H1 (cell line): ENCODE data around the gene DCHS1. TPM values are rescaled to one million over a fixed set of nuclear protein-coding genes. Genes with fewer than 3 reads are reported as not detected.
A peak's percentile ranks its signal among the peaks of the same experiment; 100 is the strongest.

Experiments
- CTCF ChIA-PET: fragments of 300-600 bp; sonication (Branson Sonifier 250); formaldehyde crosslinking; loops from one replicate; lab custom pipeline; 2021; ENCODE audit not compliant: partially characterized antibody; lab: Charles Lee
- POLR2A ChIA-PET: fragments of 300-600 bp; sonication (Branson Sonifier 250); formaldehyde crosslinking; loops from one replicate; lab custom pipeline; 2021; ENCODE audit warnings: inconsistent platforms; ENCODE audit not compliant: partially characterized antibody; lab: Charles Lee
- DNase-seq, 2 experiments: peaks; one replicate each; pipeline versions ENCODE4 v3.0.0 to v3.0.0-alpha.2; 2010 to 2022; ENCODE audit warnings: low spot score in 2 of 2, low read depth in 1 of 2, mixed read lengths in 1 of 2
- FAIRE-seq: peaks from 2 replicates; lab custom pipeline; 2011; peaks lifted over from hg19 to GRCh38; lab: Jason Lieb, UNC
- H2AFZ ChIP-seq: 2 replicates; pipeline ENCODE4 v1.8.1; 2012; ENCODE audit warnings: low read length, inconsistent platforms
- H2AK5ac ChIP-seq: 2 replicates; pipeline ENCODE4 v1.6.1; 2013; ENCODE audit warnings: low read depth, low read length
- H2BK120ac ChIP-seq: replicated peaks from 2 replicates; pipeline ENCODE3; 2013; ENCODE audit warnings: low read depth, low read length, inconsistent platforms
- H2BK12ac ChIP-seq: 2 replicates; pipeline ENCODE4 v1.6.1; 2013; ENCODE audit warnings: low read depth, low read length
- H2BK15ac ChIP-seq: 2 replicates; pipeline ENCODE4 v1.6.1; 2013; ENCODE audit warnings: low read length
- H2BK20ac ChIP-seq: 2 replicates; pipeline ENCODE4 v1.6.1; 2013; ENCODE audit warnings: low read length
- H2BK5ac ChIP-seq: 2 replicates; pipeline ENCODE4 v1.6.1; 2013; ENCODE audit warnings: low read depth, low read length
- H3K14ac ChIP-seq: 2 replicates; pipeline ENCODE4 v1.6.1; 2013; ENCODE audit warnings: inconsistent platforms; ENCODE audit not compliant: insufficient read length
- H3K18ac ChIP-seq: 2 replicates; pipeline ENCODE4 v1.6.1; 2013; ENCODE audit warnings: low read length; ENCODE audit errors: extremely low read depth
- H3K23ac ChIP-seq: 2 replicates; pipeline ENCODE4 v1.6.1; 2013; ENCODE audit warnings: inconsistent platforms; ENCODE audit not compliant: insufficient read length
- H3K23me2 ChIP-seq: 2 replicates; pipeline ENCODE4 v1.6.1; 2013; ENCODE audit warnings: low read depth, low read length
- H3K27ac ChIP-seq: 2 replicates; pipeline ENCODE4 v1.6.1; 2011; ENCODE audit warnings: low read depth, low read length, inconsistent platforms
- H3K27me3 ChIP-seq, 4 experiments: replicated peaks in 1 of 4; 1 replicate in 1 of 4; 2 replicates in 3 of 4; pipeline versions ENCODE4 v1.6.1 to v1.8.1; 2011 to 2013; ENCODE audit warnings: low read length in 3 of 4, mild to moderate bottlenecking in 3 of 4, inconsistent platforms in 2 of 4, mixed read lengths in 2 of 4, moderate library complexity in 1 of 4; ENCODE audit not compliant: control insufficient read depth in 3 of 4, insufficient read depth in 3 of 4; ENCODE audit errors: extremely low read depth in 1 of 4
- H3K36me3 ChIP-seq, 4 experiments: 2 replicates each; pipeline versions ENCODE4 v1.6.1 to v1.8.1; 2011 to 2013; ENCODE audit warnings: mild to moderate bottlenecking in 4 of 4, low read length in 3 of 4, moderate library complexity in 2 of 4, control low read depth in 1 of 4, inconsistent platforms in 1 of 4; ENCODE audit not compliant: insufficient read depth in 4 of 4, control insufficient read depth in 2 of 4
- H3K4ac ChIP-seq: replicated peaks from 2 replicates; pipeline ENCODE3; 2013; ENCODE audit warnings: low read length, low read depth, mixed read lengths, inconsistent platforms; ENCODE audit not compliant: insufficient read length
- H3K4me1 ChIP-seq, 4 experiments: replicated peaks in 1 of 4; 1 replicate in 1 of 4; 2 replicates in 3 of 4; pipeline versions ENCODE4 v1.6.1 to v1.8.1; 2011 to 2013; ENCODE audit warnings: low read length in 3 of 4, inconsistent platforms in 2 of 4, mixed read lengths in 1 of 4; ENCODE audit not compliant: insufficient read depth in 4 of 4, control insufficient read depth in 3 of 4
- H3K4me2 ChIP-seq, 2 experiments: 2 replicates each; pipeline versions ENCODE4 v1.6.1 to v1.8.1; 2011 to 2013; ENCODE audit warnings: low read depth in 2 of 2, low read length in 2 of 2, control low read depth in 1 of 2, inconsistent platforms in 1 of 2, mild to moderate bottlenecking in 1 of 2; ENCODE audit not compliant: insufficient read depth in 1 of 2
- H3K4me3 ChIP-seq, 4 experiments: fragments of 200-600, 300-600 bp in 1 of 4; sonication (generic), shearing (Covaris generic), sonication (Bioruptor Twin) in 1 of 4; 2 replicates each; pipeline versions ENCODE4 v1.5.1 to v1.8.1; 2011 to 2016; ENCODE audit warnings: low read length in 4 of 4, low read depth in 3 of 4, control low read depth in 2 of 4, inconsistent platforms in 2 of 4, mild to moderate bottlenecking in 2 of 4, mixed read lengths in 1 of 4, moderate library complexity in 1 of 4; ENCODE audit not compliant: insufficient read depth in 2 of 4; ENCODE audit errors: extremely low read depth in 1 of 4
- H3K56ac ChIP-seq: replicated peaks from 2 replicates; pipeline ENCODE3; 2013; ENCODE audit warnings: low read depth, mild to moderate bottlenecking, mixed read lengths, low read length, inconsistent platforms; ENCODE audit not compliant: insufficient read length
- H3K79me1 ChIP-seq: 2 replicates; pipeline ENCODE4 v1.6.1; 2013; ENCODE audit warnings: low read depth, low read length, control low read depth
- H3K79me2 ChIP-seq, 2 experiments: 2 replicates each; pipeline versions ENCODE4 v1.6.1 to v1.8.1; 2012 to 2013; ENCODE audit warnings: low read length in 2 of 2, mild to moderate bottlenecking in 2 of 2, inconsistent platforms in 1 of 2; ENCODE audit not compliant: insufficient read depth in 2 of 2, control insufficient read depth in 1 of 2
- H3K9ac ChIP-seq, 4 experiments: replicated peaks in 1 of 4; 1 replicate in 1 of 4; 2 replicates in 3 of 4; pipeline versions ENCODE4 v1.6.1 to v1.8.1; 2011 to 2013; ENCODE audit warnings: low read depth in 3 of 4, low read length in 3 of 4, control low read depth in 2 of 4, mild to moderate bottlenecking in 2 of 4, moderate library complexity in 2 of 4, inconsistent platforms in 1 of 4; ENCODE audit errors: extremely low read depth in 1 of 4
- H3K9me3 ChIP-seq, 2 experiments: 2 replicates each; pipeline versions ENCODE4 v1.6.1 to v1.8.1; 2012 to 2013; ENCODE audit warnings: mild to moderate bottlenecking in 2 of 2, moderate library complexity in 2 of 2, control low read depth in 1 of 2, inconsistent platforms in 1 of 2, low read depth in 1 of 2, low read length in 1 of 2, mixed read lengths in 1 of 2; ENCODE audit not compliant: insufficient read depth in 2 of 2
- H4K20me1 ChIP-seq, 2 experiments: replicated peaks in 1 of 2; 2 replicates each; pipeline versions ENCODE3 to v1.8.1; 2011 to 2013; ENCODE audit warnings: inconsistent platforms in 2 of 2, low read length in 2 of 2, mild to moderate bottlenecking in 1 of 2; ENCODE audit not compliant: insufficient read depth in 2 of 2, control insufficient read depth in 1 of 2
- H4K5ac ChIP-seq: 2 replicates; pipeline ENCODE4 v1.6.1; 2013; ENCODE audit warnings: low read length, low read depth, mixed read lengths, inconsistent platforms; ENCODE audit not compliant: insufficient read length
- H4K8ac ChIP-seq: 2 replicates; pipeline ENCODE4 v1.8.0; 2013; ENCODE audit warnings: mild to moderate bottlenecking, moderate library complexity, low read length, inconsistent platforms; ENCODE audit not compliant: insufficient read depth; ENCODE audit errors: extremely low read depth
- H4K91ac ChIP-seq: replicated peaks from 2 replicates; pipeline ENCODE3; 2013; ENCODE audit warnings: low read length, mixed read lengths, inconsistent platforms; ENCODE audit not compliant: insufficient read length
- ASH2L ChIP-seq: fragments of 200-600, 300-600 bp; sonication (generic); IDR thresholded peaks from one replicate; pipeline ENCODE4 v1.7.1; 2017; ENCODE audit warnings: low read length
- CBX5 ChIP-seq: fragments of 300-800, 300-1000 bp; sonication (generic); IDR thresholded peaks from 2 replicates; pipeline ENCODE4 v1.7.1; 2016; ENCODE audit warnings: antibody characterized with exemption, low read length, low read depth
- JUN ChIP-seq: IDR thresholded peaks from 2 replicates; pipeline ENCODE4 v1.6.1; 2011; ENCODE audit warnings: low read depth, mild to moderate bottlenecking, improper control_type of control experiment, low read length
- POLR2A ChIP-seq, 2 experiments: IDR thresholded peaks; 1 replicate in 1 of 2; 2 replicates in 1 of 2; pipeline ENCODE4 v1.6.1; 2011; ENCODE audit warnings: low read depth in 2 of 2, low read length in 2 of 2, mild to moderate bottlenecking in 2 of 2; ENCODE audit errors: control extremely low read depth in 1 of 2
- POLR2AphosphoS5 ChIP-seq: IDR thresholded peaks from 2 replicates; pipeline ENCODE4 v1.6.1; 2011; ENCODE audit warnings: low read depth, low read length
- RXRA ChIP-seq: IDR thresholded peaks from 2 replicates; pipeline ENCODE4 v1.6.1; 2011; ENCODE audit warnings: low read depth, mild to moderate bottlenecking, low read length, moderate library complexity; ENCODE audit not compliant: insufficient read depth
- SIN3A ChIP-seq, 2 experiments: IDR thresholded peaks in 1 of 2; conservative IDR thresholded peaks in 1 of 2; 2 replicates each; pipeline ENCODE4 v1.6.1; 2011 to 2012; ENCODE audit warnings: low read length in 2 of 2, improper control_type of control experiment in 1 of 2, low read depth in 1 of 2, mild to moderate bottlenecking in 1 of 2
- TBP ChIP-seq: IDR thresholded peaks from 2 replicates; pipeline ENCODE4 v1.6.1; 2011; ENCODE audit warnings: low read depth, low read length, improper control_type of control experiment
- WGBS, 2 experiments: shearing (Covaris generic) in 1 of 2; methylation state at CpG; one replicate each; pipeline versions ENCODE4 v1.1.6 to v1.1.7; 2013 to 2015; ENCODE audit warnings: low lambda C conversion rate in 2 of 2, mixed read lengths in 2 of 2, inconsistent platforms in 1 of 2, low coverage in 1 of 2, missing lambda C conversion rate in 1 of 2; ENCODE audit not compliant: insufficient replicate concordance in 2 of 2, insufficient coverage in 1 of 2, insufficient read length in 1 of 2; ENCODE audit errors: extremely low coverage in 1 of 2, missing lambda C conversion rate in 1 of 2; 5-methylcytosine and 5-hydroxymethylcytosine counted together
- polyA plus RNA-seq, 7 experiments: library from polyadenylated mRNA; depleted of rRNA in 3 of 7; stranded (reverse) in 5 of 7; unstranded in 2 of 7; fragments of >200 nt in 5 of 7; fragments of 200-250 nt in 2 of 7; gene quantifications; 1 replicate in 5 of 7; 2 replicates in 1 of 7; 4 replicates in 1 of 7; pipeline versions ENCODE4 v1.2.1 to v1.2.3, GENCODE V29; 2011 to 2013; ENCODE audit warnings: missing spikeins in 2 of 7, mixed read lengths in 2 of 7
- total RNA-seq: library from RNA; stranded (reverse); fragmentation: NEBNext Ultra II Directional; extraction: Animal tissue kit (Norgen Biotek cat#: 25700); gene quantifications from 2 replicates; pipeline ENCODE4 v1.2.1, GENCODE V29; 2021
- TF ChIP-seq, protein P1 (sequence below): IDR thresholded peaks from 2 replicates; pipeline ENCODE4 v1.6.1; 2012; ENCODE audit warnings: low read length, inconsistent platforms

Gene DCHS1
- total and polyA plus RNA-seq, 2 of the 8 experiments (the other 6 are each of a cell fraction or from before 2014, with no cell fraction given): 8.2 to 10.5 TPM

- Histone ChIP-seq H3K27ac (peak overlapping the region; percentile 59; the same call in 1 of the 2 replicates), H3K9ac (peak overlapping the region in 3 of 4 experiments; percentile 25 to 51 (median 45); a peak in 4 of 7 replicates), H3K23ac (no peak overlapping the region), H3K56ac (no peak overlapping the region), H3K4me2 (peak overlapping the region; percentile 53 to 54), H3K27me3 (no peaks in the 10 kb centered on the region), H3K4me3 (peak overlapping the region in 2 of 4 experiments; percentile 4 to 9; a peak in 1 of 8 replicates), H2BK20ac (0 out of 2 replicates have a peak overlapping the region, but pooled peaks have one; percentile 56), H3K79me2 (peaks cover 3 to 54% of the 10 kb centered on the region in 2 experiments), H3K14ac (no peak overlapping the region), H2BK15ac (peak overlapping the region; percentile 53; the same call in 1 of the 2 replicates), H3K4me1 (peaks cover 8 to 29% (median 12%) of the 10 kb centered on the region in 4 experiments), H3K23me2 (peaks cover 20% of the 10 kb centered on the region), H4K5ac (peak overlapping the region; percentile 17), H3K4ac (peak overlapping the region; percentile 16), H4K8ac (no peak overlapping the region; the same call in 1 of the 2 replicates), H2BK5ac (peak overlapping the region; percentile 81), H3K9me3 (no peaks in the 10 kb centered on the region), H2AFZ (no peak overlapping the region), H3K36me3 (peaks cover 17 to 36% (median 31%) of the 10 kb centered on the region in 4 experiments), H2AK5ac (no peak overlapping the region), H4K91ac (peak overlapping the region; percentile 32), H4K20me1 (no peaks in the 10 kb centered on the region), H2BK12ac (peak overlapping the region; percentile 82; the same call in 1 of the 2 replicates), H3K79me1 (peaks cover 12% of the 10 kb centered on the region; the same call in 1 of the 2 replicates), H3K18ac (peak overlapping the region; percentile 76), H2BK120ac (no peak overlapping the region)
- DNase-seq: peak; percentile 89 to 90
- POLR2A ChIA-PET: interaction anchor here (0.6 to 4.8 kb wide), 18 partner anchors 10 to 134 kb away, joined by 3 to 31 read pairs (median 4); partner anchors contain the start of genes ARFIP2, TIMM10B, TPP1 and TRIM3
- FAIRE-seq: peak; percentile 32
- 28% methylated on average over 11 of the region's 11 CpGs; no CpG with 5 or more reads in 1 of the 2 experiments for WGBS, 2 experiments
- CTCF ChIA-PET: interaction anchor here (0.6 to 2.2 kb wide), 8 partner anchors 10 to 98 kb away, joined by 3 to 10 read pairs (median 3); partner anchors contain the start of genes MRPL17 and TPP1
- TF ChIP-seq, protein P1, sequence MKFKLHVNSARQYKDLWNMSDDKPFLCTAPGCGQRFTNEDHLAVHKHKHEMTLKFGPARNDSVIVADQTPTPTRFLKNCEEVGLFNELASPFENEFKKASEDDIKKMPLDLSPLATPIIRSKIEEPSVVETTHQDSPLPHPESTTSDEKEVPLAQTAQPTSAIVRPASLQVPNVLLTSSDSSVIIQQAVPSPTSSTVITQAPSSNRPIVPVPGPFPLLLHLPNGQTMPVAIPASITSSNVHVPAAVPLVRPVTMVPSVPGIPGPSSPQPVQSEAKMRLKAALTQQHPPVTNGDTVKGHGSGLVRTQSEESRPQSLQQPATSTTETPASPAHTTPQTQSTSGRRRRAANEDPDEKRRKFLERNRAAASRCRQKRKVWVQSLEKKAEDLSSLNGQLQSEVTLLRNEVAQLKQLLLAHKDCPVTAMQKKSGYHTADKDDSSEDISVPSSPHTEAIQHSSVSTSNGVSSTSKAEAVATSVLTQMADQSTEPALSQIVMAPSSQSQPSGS: peak; percentile 72; the same call in 1 of the 2 replicates
- TF ChIP-seq JUN (peak; percentile 85), ASH2L (peak; percentile 44), CBX5 (no peak), TBP (peak; percentile 74), POLR2AphosphoS5 (peak; percentile 95), RXRA (no peak), SIN3A (conservative IDR thresholded peaks at IDR 0.05 in 1 of 2, IDR thresholded peaks at IDR 0.05 in 1 of 2; ENCODE audit: low read depth in 1 of 2, low read length in 2 of 2) (0 out of 4 replicates have a peak, but pooled peaks of 1 of the 2 experiments have one; percentile 21), POLR2A (IDR thresholded peaks at IDR 0.05; ENCODE audit: control extremely low read depth in 1 of 2, low read depth in 2 of 2, low read length in 2 of 2) (peak; percentile 78 to 94)
These were observed 49.0 kb downstream of the DCHS1 start for GRCh38 chr11:6606471-6607189.
